NCI-H2029 (cell line): ENCODE measurements around the gene PODNL1.
A peak's percentile ranks its signal among the peaks of the same experiment; 100 is the strongest.

Experiments
- DNase-seq: peaks from one replicate; lab custom pipeline; 2025; lab: John Stamatoyannopoulos, UW

PODNL1 gene, protein sequence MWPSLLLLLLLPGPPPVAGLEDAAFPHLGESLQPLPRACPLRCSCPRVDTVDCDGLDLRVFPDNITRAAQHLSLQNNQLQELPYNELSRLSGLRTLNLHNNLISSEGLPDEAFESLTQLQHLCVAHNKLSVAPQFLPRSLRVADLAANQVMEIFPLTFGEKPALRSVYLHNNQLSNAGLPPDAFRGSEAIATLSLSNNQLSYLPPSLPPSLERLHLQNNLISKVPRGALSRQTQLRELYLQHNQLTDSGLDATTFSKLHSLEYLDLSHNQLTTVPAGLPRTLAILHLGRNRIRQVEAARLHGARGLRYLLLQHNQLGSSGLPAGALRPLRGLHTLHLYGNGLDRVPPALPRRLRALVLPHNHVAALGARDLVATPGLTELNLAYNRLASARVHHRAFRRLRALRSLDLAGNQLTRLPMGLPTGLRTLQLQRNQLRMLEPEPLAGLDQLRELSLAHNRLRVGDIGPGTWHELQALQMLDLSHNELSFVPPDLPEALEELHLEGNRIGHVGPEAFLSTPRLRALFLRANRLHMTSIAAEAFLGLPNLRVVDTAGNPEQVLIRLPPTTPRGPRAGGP

GRCh38 chr19:13938301-13939064 lies at the start of gene PODNL1:
PODNL1 (minus strand) TSS chr19:13938417; CDS start chr19:13938181, 236 bp downstream.
- no peak for DNase-seq

DNA sequence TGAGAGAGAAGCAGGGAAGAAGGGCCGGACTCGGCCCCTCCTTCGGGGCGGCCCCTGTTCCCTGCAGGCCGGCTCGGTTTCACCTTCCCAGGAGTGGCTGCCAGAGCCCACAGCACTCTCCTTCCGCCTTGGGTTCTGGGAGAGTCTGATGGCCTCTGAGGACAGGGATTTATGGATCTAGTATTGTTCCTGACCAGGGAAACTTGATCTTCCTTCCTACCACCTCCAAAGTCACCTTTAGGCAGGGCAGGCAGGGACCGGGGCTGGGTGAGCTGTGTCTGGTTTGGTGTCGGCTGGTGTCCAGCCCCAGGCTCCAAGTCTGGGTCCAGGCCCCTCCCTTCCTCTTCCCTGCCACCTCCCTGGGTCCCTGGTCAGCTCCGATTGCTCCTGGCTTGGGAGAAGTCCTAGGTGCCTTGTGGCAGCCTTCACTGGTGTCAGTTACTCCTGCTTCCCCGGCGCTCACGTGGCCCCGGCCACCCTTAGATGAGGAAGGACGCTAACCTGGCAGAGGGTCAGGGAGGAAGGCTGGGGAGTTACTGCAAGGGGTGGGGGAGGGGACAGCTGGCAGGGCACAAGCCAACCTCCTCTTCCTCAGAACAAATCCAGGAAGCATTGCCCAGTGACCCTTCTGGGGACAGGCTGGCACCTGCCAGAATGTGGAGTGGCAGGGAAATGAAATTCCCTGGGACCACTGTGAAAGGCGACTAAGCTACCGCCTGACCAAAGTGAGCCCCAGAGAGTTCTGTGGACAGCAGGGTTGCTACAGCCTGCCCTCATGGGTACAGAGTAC lies 49.1 kb upstream of the PODNL1 start:
- peak; percentile 68 for DNase-seq

DNA sequence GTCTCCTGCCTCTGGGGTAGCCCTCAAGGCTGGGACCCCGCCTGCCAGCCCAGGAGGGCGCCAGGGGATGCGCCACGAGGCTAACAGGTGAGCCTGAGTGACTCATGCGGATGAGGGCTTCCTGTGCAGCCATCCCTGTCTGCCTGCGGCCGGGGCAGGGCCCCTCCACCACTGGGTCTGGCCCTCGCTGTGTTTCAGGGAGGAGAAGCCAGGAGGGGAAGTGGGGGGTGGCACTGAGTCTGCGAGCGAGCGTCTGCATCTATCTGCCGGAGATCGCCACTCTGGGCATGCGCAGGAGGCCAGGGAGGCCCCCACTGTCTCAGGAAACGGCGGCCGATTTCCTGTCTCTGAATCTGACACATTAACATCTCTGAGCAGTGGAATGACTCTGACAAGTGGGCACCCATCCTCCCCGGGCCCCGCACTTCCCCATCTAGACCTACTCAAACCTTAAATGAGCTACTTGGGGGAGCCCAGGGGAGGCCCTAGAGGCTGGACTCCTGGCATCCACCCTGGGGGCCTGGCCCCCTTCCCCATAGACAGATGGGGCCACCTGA lies 48.2 kb upstream of the PODNL1 start:
- DNase-seq, result peak; percentile 82

GRCh38 chr19:13985771-13986347 lies 47.6 kb upstream of the PODNL1 start:
- peak; percentile 74 for DNase-seq

GRCh38 chr19:13984875-13985741 lies 46.9 kb upstream of the PODNL1 start:
- DNase-seq, result no peak

DNA sequence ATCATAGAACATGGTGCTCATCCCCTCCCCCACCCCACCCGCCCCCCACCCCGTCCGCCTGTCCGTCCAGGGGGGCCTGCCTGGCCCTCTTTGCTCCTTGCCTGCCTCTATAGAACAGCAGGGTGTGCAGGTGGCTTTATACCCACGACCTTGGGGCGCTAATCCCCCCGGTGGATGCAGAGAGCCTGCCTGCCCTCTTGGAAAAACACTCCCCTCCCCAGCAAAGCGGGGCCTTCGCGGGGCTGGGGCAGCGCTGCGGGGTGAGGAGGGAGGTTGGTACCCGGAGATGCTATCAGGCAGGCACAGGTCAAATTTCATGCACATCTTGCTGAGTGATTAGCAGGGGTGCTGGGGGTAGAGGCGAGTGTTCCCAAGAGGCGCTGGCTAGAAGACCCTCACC lies 46.0 kb upstream of the PODNL1 start:
- no peak for DNase-seq

DNA sequence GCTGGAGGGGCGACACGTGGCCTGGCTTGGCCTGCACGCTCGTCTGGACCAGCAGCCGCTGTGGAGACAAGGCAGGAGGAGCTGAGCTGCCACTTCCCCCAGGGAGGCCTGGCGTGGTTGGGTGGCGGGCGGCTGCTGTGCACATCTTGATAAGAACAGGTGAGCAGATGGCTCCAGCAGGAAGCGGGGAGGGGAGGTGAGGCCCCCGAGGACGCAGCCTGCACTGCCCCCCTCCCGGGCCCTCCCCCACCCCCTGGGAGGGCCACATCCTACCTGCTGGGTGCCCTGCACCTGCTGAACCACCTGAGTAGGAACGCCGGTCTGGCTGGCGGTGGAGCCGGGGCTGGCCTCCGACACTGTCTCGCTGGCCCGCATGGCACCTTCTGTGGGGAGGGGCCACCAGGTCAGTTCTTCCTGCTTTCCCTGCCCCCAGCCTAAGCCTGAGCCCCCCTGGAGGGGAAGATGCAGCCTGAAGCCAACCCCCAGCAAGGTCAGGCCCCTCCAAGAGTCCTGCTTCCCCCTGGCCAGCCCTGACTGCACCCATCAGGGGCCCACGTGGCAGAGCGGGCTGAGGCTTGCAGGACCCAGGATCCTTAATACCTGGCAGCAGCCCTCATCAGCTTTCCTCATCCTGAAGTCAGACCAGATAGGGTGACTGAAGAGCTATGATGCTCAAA lies 45.1 kb upstream of the PODNL1 start:
- peak; percentile 63 for DNase-seq

- DNase-seq, result no peak
Measured at GRCh38 chr19:13982773-13983172, 44.6 kb upstream of the PODNL1 start.

- no peak for DNase-seq
Measured at GRCh38 chr19:13981988-13982501, 43.8 kb upstream of the PODNL1 start.

DNA sequence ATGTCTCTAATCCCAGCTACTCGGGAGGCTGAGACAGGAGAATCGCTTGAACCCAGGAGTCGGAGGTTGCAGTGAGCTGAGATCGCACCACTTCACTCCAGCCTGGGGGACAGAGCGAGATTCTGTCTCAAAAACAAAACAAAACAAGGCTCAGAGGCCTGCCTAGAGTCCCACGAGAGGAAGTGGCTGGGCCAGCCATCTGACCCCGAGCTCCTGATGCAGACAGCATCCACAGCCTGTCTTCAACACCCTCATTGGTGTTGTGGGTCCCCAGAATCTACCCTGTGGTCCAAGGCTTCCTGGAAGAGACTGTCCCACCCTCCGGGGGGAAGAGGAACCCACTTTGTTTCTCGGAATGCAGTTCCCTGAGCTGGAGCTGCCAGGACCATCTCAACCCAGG lies 43.2 kb upstream of the PODNL1 start:
- no peak for DNase-seq

DNA sequence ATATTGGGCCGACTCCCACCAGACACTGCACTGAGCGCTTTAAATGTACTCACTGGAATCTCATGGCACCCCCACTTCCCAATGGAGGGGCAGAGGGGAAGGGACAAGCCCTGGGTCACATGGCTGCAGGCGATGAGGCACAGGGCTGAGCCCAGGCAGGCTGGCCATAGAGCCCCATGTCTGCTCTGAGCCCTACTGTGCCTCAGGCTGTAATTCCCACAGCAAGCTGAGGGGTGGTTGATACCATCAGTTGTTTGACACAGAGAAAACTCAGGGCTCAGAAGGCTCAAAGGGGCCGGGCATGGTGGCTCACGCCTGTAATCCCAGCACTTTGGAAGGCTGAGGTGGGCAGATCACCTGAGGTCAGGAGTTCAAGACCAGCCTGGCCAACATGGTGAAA lies 42.8 kb upstream of the PODNL1 start:
- no peak for DNase-seq

DNA sequence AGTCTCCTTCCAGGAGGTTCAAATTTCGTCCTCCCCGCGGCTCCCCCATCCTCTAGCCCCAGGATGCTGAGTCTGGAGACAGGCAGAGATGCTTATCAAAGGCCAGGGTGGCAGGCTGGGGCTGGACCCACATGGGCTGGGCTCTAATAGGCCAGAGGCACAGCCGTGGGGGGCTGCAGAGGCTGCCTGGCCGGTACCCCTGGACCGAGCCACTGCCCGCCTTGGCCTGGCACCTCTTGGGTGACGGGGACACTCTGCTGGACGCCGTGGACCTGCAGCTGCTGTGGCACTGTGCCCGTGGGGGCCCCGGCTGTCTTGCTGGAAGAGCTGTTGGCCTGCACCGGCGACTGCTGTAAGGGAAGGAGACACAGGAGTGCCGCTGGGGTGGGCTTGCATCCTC lies 42.1 kb upstream of the PODNL1 start:
- DNase-seq, result no peak

- no peak for DNase-seq
Measured at GRCh38 chr19:13979686-13980085, 41.5 kb upstream of the PODNL1 start.

DNA sequence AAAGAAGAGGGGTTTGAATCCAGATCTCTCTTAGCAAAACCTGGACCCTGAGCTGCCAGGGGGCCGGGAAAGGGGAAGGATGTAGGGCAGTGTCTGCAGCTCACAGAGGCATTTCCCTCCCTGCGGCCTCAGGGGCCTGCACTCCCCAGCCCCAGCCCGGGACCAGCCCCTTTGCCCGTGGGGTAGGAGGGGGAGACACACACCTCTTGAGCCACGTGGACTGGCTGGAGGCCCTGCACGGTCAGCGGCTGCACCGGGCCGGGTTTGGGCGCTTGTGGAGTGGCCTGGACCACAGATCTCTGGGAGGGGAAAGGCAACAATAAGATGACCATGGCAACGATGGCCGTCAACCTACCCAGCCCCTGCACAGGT lies 41.0 kb upstream of the PODNL1 start:
- no peak for DNase-seq

DNA sequence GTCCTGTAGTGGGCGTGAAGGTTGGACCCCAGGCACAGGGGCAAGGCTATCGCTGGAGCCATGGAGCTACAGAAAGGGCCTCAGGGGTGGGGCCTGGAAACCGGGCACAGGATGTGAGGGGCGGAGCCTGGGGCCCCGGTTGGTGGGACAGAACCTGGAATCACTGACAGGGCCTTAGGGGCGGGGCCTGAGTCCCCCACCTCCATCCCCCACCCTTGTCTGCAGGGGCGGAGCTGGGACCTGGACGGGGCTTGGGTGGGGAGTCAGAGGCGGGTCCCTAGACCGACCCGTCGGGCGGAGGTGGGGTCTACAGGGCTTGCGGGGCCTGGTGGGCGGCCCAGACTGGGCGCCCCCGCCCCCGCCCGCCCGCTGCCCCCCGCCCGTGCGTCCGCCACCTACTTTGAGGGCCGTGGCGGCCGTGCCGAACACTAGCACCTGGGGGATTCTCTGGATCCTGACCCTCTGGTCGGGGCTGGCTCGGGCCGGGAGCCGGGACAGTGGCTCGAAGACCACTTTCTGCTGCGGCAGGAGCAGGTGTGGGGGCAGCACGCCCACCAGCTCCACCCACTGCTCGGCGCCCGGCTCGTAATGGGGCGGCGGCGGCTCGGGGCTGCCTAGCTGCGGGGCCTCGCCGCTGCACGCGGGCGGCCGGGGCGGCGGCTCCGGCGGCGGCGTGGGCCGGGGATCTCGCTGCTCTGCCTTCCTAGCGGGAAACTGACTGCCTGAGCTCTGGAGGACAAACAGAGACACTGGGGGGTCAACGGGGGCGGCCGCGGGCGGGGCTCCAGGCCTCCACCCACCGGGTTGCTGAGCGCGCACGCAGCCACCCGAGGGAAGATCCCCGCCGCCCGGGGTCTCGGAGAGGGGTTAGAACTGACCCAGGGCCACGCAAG lies 40.4 kb upstream of the PODNL1 start:
- DNase-seq, result peak; percentile 62

- DNase-seq, result no peak
Measured at GRCh38 chr19:13977803-13978202, 39.6 kb upstream of the PODNL1 start.

DNA sequence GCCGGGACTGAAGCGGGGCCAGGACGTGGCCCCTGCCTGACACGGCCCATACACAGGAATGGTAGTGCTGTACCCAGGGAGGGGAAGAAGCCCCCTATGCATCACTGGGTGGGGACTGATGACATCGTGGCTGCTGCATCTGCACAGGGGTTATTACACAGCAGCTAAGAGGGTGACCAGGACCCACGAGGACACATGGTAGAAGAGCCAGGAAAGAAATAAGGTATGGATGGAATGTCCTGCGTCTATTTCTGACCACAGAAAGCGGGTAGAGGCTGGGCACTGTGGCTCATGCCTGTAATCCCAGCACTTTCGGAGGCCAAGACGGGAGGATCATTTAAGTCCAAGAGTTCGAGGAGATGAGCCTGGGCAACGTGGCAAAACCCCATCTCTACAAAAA lies 38.2 kb upstream of the PODNL1 start:
- no peak for DNase-seq

GRCh38 chr19:13975870-13976269 lies 37.7 kb upstream of the PODNL1 start:
- DNase-seq, result no peak

DNA sequence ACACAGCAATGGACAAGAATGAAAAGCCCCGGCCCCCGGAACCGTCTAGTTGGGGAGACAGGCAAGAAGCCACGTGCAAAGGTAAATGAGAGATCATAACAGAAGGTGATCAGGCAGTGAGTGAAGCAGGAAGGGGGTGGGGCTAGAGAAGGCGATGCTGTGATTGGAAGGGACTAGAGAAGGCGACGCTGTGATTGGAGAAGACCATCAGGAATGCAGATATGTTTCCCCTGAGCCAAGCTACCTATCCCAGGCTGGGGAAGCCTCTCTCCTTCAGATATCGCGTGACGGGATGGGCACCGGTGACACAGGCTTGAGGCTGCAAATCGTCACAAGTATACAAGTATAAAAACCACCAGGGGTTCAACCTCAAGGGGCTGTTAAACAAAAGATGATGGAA lies 35.9 kb upstream of the PODNL1 start:
- peak; percentile 93 for DNase-seq
